8988T (cell line): ENCODE measurements around the gene MYH16.
A peak's percentile ranks its signal among the peaks of the same experiment; 100 is the strongest.
"Not testable (repeated sequence)": the region's sequence is repeated elsewhere in the genome, so short reads cannot be mapped to it uniquely, and the experiment has no call there.

ENCODE experiments used
- DNase-seq: peaks from one replicate; pipeline ENCODE4 v3.0.0; 2011

The MYH16 gene

GRCh38 chr7:99309111-99309510, 36.5 kb downstream of the MYH16 start:
- no peak for DNase-seq

DNA sequence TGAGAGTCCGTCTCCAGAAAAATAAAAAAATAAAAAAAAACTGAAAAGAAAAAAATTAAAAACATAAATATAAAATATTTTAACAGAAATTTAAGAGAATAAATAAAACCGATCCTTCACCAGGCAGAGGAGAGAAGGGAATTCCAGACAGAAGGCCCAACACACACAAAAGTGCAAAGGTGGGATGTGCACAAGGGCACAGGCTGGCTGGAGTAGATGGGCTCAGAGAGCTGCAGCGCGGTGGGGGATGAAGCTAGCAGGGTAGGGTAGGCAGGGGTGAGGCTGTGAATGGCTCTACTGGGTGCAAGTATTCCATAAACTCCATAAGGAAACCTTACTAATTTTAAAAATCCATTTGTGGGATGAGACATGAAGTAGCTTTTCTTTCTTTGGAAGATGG, 37.4 kb downstream of the MYH16 start:
- DNase-seq, result no peak

GRCh38 chr7:99311702-99312101, 39.1 kb downstream of the MYH16 start:
- no peak for DNase-seq

DNA sequence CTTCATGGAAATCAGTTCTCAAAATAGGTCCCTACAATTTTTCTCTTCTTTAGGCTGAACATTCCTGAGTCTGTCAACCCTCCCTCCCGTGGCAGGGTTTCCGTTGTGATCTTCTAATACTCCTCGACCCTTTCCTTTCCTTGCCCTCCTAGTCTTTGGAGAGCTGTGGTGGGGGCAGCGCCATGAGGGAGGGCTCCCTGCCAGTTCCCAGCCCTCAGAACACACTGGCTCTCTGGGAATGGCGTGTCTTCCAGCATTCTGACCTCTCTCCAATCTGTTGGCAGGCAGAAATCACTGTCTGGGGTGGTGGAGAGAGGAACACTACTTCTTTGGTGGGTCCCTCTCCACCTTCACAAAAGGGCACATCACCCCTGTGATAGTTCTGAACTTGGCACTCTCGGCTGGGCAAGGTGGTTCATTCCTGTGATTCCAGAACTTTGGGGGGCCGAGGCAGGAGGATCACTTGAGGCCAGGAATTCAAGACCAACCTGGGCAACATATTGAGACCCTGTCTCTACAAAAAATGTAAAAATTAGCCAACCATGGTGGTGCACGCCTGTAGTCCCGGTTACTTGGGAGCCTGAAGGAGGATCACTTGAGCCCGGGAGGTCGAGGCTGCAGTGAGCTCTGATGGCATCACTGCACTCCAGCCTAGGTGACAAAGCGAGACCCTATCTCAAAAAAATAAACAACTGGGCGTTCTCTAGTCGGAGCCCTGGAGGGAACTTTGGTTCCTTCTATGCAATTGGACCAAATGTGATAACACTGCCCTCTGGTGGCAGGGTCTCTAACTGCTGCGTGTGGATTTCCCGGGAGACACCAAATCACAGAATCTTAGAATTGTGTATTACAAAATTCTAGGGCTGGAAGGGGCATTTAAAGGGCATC, 39.9 kb downstream of the MYH16 start:
- DNase-seq, result peak; percentile 34

GRCh38 chr7:99313204-99313573, 40.5 kb downstream of the MYH16 start:
- DNase-seq, result no peak

- DNase-seq, result no peak
These were observed 41.9 kb downstream of the MYH16 start for GRCh38 chr7:99314504-99314903.

DNA sequence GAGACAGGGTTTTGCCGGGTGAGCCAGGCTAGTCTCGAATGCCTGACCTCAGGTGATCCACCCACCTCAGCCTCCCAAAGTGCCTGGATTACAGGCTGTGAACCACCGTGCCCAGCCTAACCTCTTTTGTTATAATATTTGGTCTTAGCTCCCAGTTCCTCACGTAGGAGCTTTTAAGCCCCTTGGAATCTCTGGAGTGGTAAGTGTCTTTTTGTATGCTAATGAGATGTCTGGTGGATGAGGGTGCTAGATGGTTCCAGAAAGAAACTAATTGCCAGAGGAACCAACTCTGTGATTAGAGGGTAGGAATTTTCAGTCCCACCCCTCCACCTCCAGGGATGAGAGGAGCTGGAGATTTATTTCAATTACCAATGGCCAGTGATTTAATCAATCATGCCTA, 47.7 kb downstream of the MYH16 start:
- DNase-seq, result no peak

DNA sequence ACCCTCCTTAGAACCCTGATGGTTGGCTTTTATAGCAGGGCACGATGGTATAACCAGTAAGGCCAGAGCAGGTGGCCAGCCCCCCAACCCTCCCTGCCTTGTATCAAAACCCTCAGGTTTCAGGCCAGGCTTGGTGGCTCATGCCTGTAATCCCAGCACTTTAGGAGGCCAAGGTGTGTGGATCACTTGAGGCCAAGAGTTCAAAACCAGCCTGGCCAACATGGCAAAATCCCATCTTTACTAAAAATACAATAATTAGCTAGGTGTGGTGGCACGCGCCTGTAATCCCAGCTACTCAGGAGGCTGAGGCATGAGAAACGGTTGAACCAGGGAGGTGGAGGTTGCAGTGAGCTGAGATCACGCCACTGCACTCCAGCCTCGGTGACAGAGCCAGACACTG, 50.0 kb downstream of the MYH16 start:
- DNase-seq, result not testable (repeated sequence)

GRCh38 chr7:99324559-99324958, 51.9 kb downstream of the MYH16 start:
- no peak for DNase-seq

GRCh38 chr7:99325001-99325493, 52.4 kb downstream of the MYH16 start:
- no peak for DNase-seq

- DNase-seq, result peak; percentile 81
These were observed 53.2 kb downstream of the MYH16 start, which contains the start of gene ARPC1A for GRCh38 chr7:99325592-99326407. Gene ARPC1A, plus strand, starts transcription at chr7:99325898. Its CDS starts 7,456 bp downstream, at chr7:99333354.

GRCh38 chr7:99326408-99326782, 53.8 kb downstream of the MYH16 start:
- DNase-seq, result no peak

GRCh38 chr7:99330314-99330961, 57.8 kb downstream of the MYH16 start:
- not testable (repeated sequence) for DNase-seq

GRCh38 chr7:99331002-99331401, 58.4 kb downstream of the MYH16 start:
- no peak for DNase-seq

DNA sequence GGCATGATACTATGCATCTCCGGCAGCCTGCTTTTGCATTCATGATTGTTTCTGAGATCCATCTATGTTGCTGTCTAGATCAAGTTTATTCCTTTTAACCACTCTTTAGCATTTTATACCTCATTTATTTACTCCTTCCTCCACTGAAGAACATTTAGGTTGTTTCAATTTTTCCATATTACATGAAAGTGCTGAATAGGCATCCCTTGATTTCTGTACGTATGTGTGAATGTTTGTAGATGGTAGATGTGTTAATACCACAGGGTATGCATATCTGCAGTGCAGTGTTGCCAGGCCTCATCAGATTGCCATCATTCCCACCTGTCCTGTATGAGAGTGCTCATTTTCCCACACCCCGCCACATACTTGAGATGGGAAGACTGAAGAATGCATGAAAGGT, 67.0 kb downstream of the MYH16 start:
- DNase-seq, result no peak

DNA sequence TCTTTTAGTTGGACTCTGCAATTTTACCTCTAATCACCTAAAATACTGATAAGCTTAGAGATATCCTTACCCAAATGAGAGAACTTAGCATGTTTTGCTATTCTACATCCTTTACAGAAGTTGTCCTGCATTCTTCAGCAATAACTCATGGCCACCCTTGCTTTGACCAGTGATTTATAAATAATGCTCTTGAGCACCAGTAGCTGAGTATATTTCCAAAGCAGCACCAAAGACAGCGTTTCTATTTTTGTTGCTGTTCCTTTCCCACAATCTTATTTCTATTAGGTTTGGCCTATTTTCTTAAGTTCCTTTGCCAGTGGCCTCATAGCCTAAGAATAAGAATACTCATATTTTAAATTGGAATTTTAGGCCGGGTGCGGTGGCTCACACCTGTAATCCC, 68.0 kb downstream of the MYH16 start:
- DNase-seq, result no peak

DNA sequence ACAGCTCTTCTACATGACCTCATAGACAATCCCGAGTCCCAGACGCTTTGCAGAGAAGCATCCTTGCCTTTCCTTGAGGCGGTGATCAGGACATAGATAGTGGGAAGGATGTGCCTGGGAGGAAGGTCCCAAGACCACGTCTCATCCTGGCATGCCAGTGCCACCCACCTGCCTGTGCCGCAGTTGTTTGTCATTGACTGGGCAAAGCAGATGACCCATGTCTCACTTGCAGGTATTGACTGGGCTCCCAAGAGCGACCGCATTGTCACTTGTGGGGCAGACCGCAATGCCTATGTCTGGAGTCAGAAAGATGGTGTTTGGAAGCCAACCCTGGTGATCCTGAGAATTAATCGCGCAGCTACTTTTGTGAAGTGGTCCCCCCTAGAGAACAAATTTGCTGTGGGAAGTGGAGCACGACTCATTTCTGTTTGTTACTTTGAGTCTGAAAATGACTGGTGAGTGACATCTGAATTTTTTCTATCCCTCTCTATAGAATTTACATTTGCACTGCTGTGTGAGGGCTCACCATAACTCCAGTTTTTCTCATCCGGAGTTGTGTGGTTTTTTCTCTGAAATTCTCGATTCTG, 71.5 kb downstream of the MYH16 start:
- DNase-seq, result no peak

- DNase-seq, result not testable (repeated sequence)
These were observed 78.0 kb downstream of the MYH16 start for GRCh38 chr7:99350641-99351040.

- no peak for DNase-seq
These were observed 79.6 kb downstream of the MYH16 start for GRCh38 chr7:99352247-99352646.

- no peak for DNase-seq
These were observed 82.5 kb downstream of the MYH16 start for GRCh38 chr7:99355098-99355497.

- no peak for DNase-seq
These were observed 85.3 kb downstream of the MYH16 start for GRCh38 chr7:99357701-99358490.

GRCh38 chr7:99358521-99358920, 85.9 kb downstream of the MYH16 start:
- not testable (repeated sequence) for DNase-seq
